ENCODE results near the gene SLC38A5.
A peak's percentile ranks its signal among the peaks of the same experiment; 100 is the strongest.

The SLC38A5 gene

DNA sequence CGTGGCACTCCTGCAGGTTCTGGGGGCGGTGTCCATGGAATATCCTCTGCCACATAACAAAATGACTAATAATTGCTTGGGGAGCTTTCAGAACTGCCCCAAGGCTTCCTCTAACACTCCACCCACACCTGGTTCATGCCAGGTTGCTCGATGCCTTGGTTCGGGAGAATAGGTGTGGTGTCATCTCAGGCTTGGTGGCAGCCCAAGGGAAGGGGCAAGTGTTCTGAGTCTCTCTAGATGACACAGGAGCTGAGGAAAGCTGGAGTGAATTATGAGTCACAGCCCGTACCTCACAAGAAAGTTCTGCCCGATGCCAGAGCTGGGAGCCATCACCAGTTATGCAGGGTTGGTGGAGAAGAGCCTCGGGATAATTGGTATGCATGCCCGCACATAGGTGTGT lies 20.6 kb upstream of the SLC38A5 start:
- no peak for DNase-seq

DNA sequence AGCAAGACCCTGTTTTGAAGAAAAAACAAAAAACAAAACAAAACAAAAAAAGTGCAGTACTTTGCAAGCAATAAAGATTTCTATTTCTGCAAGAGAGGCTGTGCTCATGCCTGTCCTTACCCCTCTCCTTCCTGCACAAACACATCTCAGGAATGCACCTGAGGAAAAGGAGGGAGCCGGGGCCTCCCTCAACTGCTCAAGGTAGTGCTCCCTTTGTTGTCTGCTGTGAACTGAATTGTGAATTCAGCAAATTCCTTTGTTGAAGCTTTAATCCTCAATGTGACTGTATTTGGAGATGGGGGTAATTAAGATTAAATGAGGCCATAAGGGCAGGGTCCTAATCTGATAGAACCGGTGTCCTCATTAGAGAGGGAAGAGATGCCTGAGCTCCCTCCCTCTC lies 19.8 kb upstream of the SLC38A5 start:
- no peak for DNase-seq

DNA sequence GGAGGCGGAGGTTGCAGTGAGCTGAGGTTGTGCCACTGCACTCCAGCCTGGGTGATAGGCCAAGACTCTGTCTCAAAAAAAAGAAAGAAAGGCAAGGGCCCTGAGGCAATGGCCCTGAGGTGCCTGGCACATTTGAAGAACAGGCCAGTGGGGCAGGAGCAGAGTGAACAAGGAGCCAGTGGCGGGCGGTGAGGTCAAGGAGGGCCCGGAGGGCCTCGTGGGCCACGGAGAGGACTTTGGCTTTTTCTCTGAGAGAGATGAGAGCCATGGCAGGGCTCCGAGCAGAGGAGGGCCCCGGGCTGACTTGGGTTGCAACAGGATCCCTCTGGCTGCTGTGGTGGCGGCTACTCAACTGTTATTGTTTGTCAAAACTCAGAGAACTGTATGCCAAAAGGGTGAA lies 19.2 kb upstream of the SLC38A5 start:
- DNase-seq, result no peak

DNA sequence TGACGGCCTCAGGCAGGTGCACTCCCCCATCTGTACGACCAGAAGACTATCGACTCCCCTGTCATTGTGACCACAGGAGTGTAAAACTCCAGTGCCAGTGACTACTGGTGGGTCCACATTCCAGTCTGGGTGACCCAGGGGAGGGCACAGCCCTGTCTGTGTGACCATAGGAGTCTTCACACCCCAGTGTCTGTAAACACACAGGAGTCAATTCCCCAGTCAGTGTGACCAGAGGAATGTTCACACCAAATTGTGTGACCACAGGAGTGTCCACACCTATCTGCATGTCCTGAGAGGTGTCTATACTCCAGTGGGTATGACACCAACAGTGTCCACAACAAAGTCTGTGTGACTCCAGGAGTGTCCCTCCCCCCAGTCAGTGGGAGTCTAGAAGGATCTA lies 18.0 kb upstream of the SLC38A5 start:
- DNase-seq, result no peak

- no peak for DNase-seq
These were observed 17.3 kb upstream of the SLC38A5 start for GRCh38 chrX:48487362-48487798.

- no peak for DNase-seq
These were observed 12.5 kb upstream of the SLC38A5 start for GRCh38 chrX:48482526-48482925.

GRCh38 chrX:48480583-48480982 lies 10.5 kb upstream of the SLC38A5 start:
- DNase-seq, result no peak

DNA sequence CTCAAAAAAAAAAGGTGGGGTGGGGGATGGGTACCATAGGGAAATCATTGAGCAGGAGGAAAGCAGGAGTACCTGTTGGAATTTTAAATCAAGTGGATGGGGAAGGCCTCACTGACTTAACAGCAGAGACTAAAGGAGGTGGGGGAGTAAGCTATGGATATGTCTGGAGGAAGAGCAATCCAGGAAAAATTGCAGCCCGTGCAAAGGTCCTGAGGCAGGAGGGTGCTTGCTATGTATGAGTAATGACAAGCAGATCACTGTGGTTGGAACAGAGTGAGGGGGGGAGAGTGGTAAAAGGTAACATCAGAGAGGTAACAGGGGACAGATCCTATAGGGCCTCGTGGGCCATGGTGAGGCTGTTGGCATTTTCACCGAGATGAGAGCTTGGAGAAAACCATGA lies 10.1 kb upstream of the SLC38A5 start:
- no peak for DNase-seq

GRCh38 chrX:48478806-48479205 lies 8.7 kb upstream of the SLC38A5 start:
- no peak for DNase-seq

- no peak for DNase-seq
These were observed 8.1 kb upstream of the SLC38A5 start for GRCh38 chrX:48477960-48478755.

DNA sequence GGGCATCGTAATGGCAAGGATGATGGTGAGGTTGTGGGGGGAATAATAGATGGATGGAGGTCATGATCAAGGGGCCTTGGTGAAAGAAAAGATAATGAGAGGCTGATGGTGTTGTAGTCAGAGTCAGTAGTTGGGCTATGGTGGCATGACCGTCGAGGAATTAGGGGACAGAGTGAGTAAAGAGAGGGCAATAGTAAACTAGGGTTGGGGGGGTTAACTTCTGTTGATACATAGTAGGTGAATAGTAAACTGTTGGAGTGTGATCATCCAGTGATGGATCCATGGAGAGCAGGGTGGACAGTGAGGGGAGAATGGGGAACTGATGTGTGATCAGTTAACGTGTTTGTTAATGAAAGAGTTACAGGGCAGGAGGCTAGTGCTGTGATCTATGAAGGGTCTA lies 6.9 kb upstream of the SLC38A5 start:
- DNase-seq, result no peak

- DNase-seq, result peak; percentile 71
These were observed 5.9 kb upstream of the SLC38A5 start, which contains the start of gene FTSJ1 for GRCh38 chrX:48475774-48476577. FTSJ1 (plus strand) TSS chrX:48476199; CDS start chrX:48478048, 1,849 bp downstream.

DNA sequence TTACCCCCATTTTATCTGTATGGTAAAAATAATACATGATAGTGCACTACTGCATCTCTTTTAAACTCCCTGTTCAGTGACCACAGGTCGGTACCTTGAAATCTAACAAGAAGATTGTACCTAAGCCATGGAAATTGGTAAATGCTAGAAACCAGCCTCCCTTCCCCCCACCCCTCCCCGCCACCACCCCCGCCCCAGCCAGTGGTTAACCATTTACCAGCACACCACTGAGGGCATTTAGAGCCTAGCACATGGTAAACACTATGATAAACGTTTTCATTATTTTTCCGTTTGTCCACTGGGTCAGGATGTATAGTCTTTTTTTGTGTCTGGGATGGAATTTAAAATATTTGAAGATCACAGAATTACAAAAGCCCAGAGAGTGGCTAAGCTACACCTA lies 5.2 kb upstream of the SLC38A5 start:
- no peak for DNase-seq

GRCh38 chrX:48474581-48474980 lies 4.5 kb upstream of the SLC38A5 start:
- DNase-seq, result no peak

- DNase-seq, result no peak
These were observed 4.1 kb upstream of the SLC38A5 start for GRCh38 chrX:48474127-48474526.

DNA sequence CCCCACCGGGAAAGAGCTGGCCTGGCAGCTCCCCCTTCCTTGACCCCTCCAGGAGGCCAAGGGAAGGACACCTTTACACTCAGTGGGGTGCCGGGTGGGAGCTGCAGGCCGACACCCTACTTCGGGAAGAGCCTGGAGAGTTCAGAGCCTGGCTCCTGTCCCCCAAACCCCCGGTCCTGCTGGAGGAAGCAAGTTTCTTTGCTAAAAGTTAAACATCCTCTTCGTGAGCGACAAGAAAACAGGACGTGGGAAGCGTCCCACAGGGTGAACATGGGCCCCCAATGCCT lies 3.6 kb upstream of the SLC38A5 start:
- DNase-seq, result no peak

- DNase-seq, result no peak
These were observed 3.0 kb upstream of the SLC38A5 start for GRCh38 chrX:48472851-48473703.

GRCh38 chrX:48472225-48472624 lies 2.2 kb upstream of the SLC38A5 start:
- no peak for DNase-seq

GRCh38 chrX:48471504-48471903 lies 1.4 kb upstream of the SLC38A5 start:
- DNase-seq, result no peak

DNA sequence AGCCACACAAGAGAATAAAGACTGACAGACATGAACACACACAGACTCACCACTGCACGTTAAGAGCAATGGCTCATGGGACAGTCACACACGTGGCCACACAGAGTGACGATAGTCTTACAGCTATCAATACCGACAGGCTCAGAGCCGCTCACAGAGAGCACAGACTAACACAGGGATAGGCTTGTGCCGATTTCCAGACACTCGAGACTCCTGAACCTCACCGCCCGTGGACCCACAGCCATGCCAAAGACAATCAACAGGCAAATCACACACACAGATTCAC lies 716 bp upstream of the SLC38A5 start:
- no peak for DNase-seq

GRCh38 chrX:48468693-48469691 lies 1.1 kb downstream of the SLC38A5 start:
- DNase-seq, result no peak

DNA sequence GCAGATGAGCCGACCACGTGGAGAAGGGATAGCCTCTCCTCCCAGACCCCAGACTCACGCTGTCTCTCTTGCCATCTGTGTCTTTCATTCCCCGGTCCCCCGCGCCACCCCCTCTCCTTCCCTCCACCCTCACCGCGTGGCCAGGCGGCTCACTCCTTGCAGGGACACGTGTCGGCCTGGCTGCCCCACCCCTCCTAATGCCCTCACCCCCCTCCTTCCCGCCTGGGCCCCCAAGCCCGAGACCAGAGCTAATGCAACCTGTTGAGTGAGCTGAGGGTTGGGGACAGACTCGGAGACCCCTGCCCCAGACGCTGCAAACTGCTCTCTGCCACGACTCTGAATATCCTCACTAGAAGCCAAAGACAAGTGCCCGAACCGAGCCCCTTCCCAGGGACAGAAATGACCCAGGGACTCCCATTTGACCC lies 1.8 kb downstream of the SLC38A5 start:
- no peak for DNase-seq
